Measurements from ENCODE around the gene ZNF888.
"Not testable (repeated sequence)": the region's sequence is repeated elsewhere in the genome, so short reads cannot be mapped to it uniquely, and the experiment has no call there.

The ZNF888 gene

DNA sequence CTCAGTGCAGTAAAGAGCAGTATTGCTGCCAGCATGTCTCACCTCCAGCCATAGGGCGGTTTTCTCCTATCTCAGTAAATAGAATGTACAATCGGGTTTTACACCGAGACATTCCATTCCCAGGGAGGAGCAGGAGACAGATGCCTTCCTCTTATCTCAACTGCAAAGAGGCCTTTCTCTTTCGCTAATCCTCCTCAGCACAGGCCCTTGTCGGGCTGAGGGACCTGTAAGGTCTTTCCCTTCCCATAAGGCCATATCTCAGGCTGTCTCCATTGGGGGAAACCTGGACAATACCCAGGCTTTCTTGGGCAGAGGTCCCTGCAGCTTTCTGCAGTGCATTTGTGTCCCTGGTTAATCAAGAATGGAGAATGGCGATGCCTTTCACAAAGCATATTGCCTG, 50.2 kb downstream of the ZNF888 start:
- not testable (repeated sequence) for DNase-seq (ENCODE audit: low read depth)

DNA sequence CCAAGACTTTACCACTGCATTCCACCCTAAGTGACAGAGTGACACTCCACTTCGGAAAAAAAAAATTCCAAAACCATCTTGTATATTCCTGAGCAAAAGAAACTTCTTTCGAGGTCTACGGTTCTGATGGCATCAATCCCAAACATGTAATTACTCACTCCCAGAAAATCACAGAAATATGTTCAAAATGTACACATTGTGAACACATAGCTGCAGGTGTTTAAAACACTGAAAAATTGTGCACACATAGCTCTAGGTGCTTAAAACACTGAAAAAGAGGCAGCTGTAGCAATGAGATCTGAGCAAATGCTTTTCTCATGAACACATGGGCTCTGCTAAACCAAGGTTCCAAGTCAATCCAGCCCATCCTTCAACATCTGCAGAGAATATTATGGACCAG, 51.8 kb downstream of the ZNF888 start:
- no peak for DNase-seq (ENCODE audit: low read depth)

DNA sequence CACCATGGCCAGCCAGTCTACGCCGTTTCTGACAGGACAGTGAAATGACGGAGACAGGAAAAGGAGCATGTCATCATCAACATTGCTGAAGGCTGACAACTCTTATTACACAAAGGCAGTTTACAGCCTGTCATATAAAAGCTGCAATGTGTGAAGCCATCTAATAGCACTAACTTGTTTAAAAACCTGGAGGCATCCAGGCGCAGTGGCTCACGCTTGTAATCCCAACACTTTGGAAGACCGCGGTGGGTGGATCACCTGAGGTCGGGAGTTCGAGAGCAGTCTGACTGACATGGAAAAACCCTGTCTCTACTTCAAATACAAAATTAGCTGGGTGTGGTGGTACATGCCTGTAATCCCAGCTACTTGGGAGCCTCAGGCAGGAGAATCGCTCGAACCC, 55.2 kb downstream of the ZNF888 start:
- DNase-seq (ENCODE audit: low read depth): not testable (repeated sequence)

DNA sequence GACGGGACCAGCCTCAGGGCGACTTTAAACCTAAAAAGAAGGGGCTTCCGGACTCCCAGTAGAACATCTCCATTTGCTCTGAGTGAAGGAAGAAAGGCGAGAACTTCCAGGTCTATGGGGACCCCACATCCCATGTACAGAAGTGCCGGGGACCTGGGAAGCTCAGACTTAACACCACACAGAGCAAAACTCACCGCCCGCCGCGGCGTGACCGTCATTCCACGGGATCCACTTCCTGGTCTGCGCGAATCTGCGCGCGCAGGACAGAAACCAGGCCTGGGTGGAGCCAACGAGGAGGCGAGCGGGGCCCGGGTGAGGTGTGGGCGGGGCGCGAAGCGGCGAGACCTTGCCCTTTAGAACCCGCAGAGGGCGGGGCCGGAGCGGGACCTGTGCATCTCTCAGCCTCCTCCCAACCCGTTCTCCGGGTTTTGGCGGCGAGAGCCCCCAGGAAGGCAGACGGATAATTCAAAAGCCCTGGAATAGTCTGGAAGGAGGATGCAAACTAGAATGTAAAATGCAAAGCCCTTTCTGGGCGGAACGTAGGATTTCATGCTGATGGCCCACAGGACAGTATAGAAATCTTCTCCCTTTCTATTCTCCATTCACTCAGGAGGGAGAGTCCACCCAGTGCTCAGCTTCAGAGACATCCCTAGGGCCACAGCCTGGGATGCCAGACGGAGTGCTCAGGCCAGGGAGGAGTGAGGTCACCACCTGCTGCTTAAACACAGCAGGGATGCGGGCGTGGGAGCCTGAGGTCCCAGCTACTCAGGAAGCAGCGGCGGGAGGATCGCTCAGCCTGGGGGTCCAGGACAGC, 65.6 kb downstream of the ZNF888 start, which contains the start of gene ZNF468:
Gene ZNF468 (minus strand): TSS at position 242 of the 814 bp plus-strand sequence. CDS start 3,347 bp downstream, outside the sequence.
- peak; percentile 20 for DNase-seq (ENCODE audit: low read depth)

DNA sequence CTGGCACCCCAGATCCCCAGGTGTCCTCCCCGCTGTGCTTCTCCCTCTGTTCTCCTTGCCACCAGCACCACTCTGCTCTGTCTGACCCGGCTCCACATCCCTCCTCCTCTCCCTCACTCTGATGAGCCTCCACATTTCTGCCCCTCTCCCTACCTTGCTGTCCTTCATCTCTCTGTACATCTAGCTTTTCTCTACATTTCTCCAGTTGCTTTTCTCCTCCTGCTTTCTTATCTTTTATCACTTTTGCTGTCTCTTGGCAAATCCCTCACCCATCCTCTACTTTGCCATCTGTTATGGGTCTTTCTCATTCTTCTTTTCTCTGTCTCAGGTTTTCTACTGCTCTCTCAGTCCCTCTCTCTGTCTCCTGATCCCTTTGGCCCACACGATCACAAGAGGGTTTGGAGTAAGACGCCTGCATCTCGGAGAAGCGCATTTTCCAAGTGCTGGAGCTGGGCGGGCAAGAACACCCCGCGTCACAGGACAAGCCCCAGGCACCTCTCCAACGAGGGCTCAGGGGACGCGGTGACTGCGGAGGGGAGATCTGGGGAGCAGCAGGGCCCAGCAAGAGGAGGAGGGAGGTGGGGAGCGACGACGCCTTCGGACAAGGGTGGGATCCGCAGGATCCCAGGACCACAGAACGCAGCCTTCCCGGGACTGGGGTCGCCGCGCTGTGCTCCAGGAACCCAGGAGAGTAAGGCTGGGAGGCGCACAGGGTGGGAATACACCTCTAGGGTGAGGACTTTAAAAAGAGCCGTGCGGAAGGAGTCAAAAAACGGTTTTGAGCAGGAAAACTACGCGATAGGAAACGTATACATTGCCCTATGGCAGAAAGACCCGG, 66.5 kb downstream of the ZNF888 start:
- not testable (repeated sequence) for DNase-seq (ENCODE audit: low read depth)
